ES-I3 (cell line): ENCODE data around the gene OTX2.

ENCODE experiments used
- H3K36me3 ChIP-seq: 2 replicates; pipeline ENCODE4 v1.6.1; 2013; ENCODE audit warnings: mild to moderate bottlenecking, low read length, control low read depth, moderate library complexity; ENCODE audit not compliant: insufficient read depth
- H3K4me1 ChIP-seq: 2 replicates; pipeline ENCODE4 v1.6.1; 2013; ENCODE audit warnings: mild to moderate bottlenecking, control low read depth, low read length; ENCODE audit not compliant: insufficient read depth
- H3K9ac ChIP-seq: 2 replicates; pipeline ENCODE4 v1.6.1; 2013; ENCODE audit warnings: low read depth, mild to moderate bottlenecking, low read length, moderate library complexity
- H3K9me3 ChIP-seq: 2 replicates; pipeline ENCODE4 v1.6.1; 2013; ENCODE audit warnings: mild to moderate bottlenecking, low read length, moderate library complexity; ENCODE audit not compliant: control insufficient read depth, insufficient read depth

Gene OTX2

GRCh38 chr14:56794557-56795283, 15.6 kb downstream of the OTX2 start:
- Histone ChIP-seq H3K4me1 (peaks cover 9% of the 10 kb centered on the region), H3K9me3 (no peaks in the 10 kb centered on the region), H3K36me3 (no peaks in the 10 kb centered on the region), H3K9ac (peak overlapping the region; percentile 57)

GRCh38 chr14:56794088-56794556, 16.2 kb downstream of the OTX2 start:
- H3K4me1 ChIP-seq, result peaks cover 9% of the 10 kb centered on the region
- peak overlapping the region; percentile 57 for H3K9ac ChIP-seq
- H3K9me3 ChIP-seq, result no peaks in the 10 kb centered on the region
- no peaks in the 10 kb centered on the region for H3K36me3 ChIP-seq

DNA sequence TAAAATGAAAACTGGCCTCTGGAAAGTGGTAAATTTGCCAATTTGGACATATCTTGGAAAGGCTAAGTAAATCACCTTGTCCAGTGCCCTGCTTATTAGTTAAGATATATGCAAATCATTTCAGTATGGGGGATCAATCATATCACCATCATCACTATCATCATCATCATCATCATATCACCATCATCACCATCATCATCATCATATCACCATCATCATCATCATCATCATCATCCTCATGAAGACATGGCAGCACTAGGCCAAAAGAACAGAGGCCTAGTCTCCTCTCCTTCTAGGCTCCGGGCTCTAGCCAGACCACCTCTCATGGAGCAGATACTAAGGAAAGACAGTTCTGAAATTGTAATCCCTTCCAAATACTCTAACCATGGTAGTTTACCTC, 20.3 kb downstream of the OTX2 start:
- no peak overlapping the region for H3K9ac ChIP-seq
- H3K36me3 ChIP-seq, result no peaks in the 10 kb centered on the region
- H3K9me3 ChIP-seq, result no peaks in the 10 kb centered on the region
- no peaks in the 10 kb centered on the region for H3K4me1 ChIP-seq

DNA sequence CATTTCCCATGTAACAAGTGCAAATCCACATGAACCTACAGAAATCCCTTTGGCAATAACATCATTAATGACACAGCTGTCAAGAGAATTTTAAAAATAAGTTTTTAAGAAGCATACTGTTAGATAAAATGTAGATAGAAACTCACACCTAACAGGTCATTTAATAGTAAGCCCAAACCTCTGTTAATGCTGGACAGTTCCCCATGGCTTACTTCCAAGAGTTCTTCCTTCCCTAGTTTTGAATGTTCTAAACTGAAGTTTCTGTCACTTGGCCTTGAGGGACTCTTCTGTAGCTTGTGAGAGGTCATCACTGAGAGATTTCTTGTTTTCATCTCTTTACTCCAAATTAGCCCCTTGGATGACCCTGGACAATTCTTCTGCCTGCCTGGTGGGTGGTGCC, 22.7 kb downstream of the OTX2 start:
- Histone ChIP-seq H3K9ac (no peak overlapping the region), H3K36me3 (no peaks in the 10 kb centered on the region), H3K9me3 (no peaks in the 10 kb centered on the region), H3K4me1 (no peaks in the 10 kb centered on the region)

DNA sequence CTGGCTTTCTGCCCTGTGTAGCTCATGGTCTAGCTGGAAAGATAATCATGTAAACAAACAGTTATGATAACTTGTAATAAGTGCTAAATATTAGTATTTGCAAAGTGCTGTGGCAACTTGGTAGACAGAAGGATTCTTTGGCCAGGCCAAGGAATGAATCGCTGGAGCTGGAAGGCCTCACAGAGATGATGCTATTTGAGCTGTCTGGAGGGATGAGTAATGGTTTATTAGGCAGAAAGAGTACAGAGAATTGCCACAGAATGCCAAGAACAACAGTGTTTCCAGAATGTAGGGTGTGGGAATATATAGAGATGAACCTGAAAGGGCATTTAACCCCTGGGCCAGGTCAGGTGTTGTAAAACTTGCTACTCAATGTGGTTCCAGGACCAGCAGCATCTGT, 27.6 kb downstream of the OTX2 start:
- no peaks in the 10 kb centered on the region for H3K36me3 ChIP-seq
- no peaks in the 10 kb centered on the region for H3K9me3 ChIP-seq
- H3K4me1 ChIP-seq, result no peaks in the 10 kb centered on the region
- H3K9ac ChIP-seq, result no peak overlapping the region

DNA sequence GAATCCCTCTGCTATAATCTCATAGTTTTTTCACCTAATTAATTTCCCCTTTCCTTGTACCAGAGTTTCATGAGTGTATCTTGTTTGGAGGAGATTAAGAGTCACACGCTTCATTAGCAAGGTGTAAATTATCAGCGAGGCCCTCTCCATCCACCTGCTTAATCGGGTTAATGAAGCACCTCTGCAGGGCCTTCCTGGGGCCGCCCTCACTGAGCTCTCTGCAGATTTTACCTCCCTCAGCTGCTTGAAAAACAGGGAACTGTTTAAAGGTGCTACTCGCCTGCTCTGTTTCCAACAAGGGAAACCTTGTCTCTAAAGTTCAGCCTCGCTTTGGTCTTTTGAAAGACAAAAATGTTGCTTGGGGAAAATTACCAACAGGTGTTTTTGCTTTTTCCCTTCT, 35.8 kb downstream of the OTX2 start:
- H3K9me3 ChIP-seq, result no peaks in the 10 kb centered on the region
- no peaks in the 10 kb centered on the region for H3K36me3 ChIP-seq
- no peaks in the 10 kb centered on the region for H3K4me1 ChIP-seq
- no peak overlapping the region for H3K9ac ChIP-seq

DNA sequence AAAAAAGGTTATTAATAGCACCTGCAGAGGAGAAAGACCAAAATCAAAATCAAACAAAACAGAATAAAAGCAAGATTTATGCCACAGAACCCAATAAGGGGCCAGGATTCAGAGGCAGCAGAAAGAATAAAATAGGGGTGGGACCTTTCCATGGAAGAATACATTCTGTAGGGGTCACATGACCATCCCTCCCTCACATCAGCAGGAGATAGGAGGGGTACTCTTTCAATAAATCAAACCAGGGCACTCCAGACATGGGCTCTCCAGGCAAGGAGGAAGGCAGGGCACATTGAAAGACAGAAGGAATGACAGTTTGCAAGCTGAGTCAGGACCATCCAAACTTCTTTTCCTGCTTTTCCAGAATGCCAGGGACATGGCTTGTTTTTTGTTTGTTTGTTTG, 39.8 kb downstream of the OTX2 start:
- Histone ChIP-seq H3K4me1 (no peaks in the 10 kb centered on the region), H3K9ac (no peak overlapping the region), H3K9me3 (no peaks in the 10 kb centered on the region)

GRCh38 chr14:56760164-56760914, 49.9 kb downstream of the OTX2 start:
- H3K36me3 ChIP-seq, result no peaks in the 10 kb centered on the region
- H3K9me3 ChIP-seq, result no peaks in the 10 kb centered on the region
- H3K9ac ChIP-seq, result no peak overlapping the region
- peaks cover 6% of the 10 kb centered on the region; the same call in 1 of the 2 replicates for H3K4me1 ChIP-seq

More for the DNA sequence above, 39.8 kb downstream of the OTX2 start:
- H3K36me3 ChIP-seq, result no peaks in the 10 kb centered on the region

DNA sequence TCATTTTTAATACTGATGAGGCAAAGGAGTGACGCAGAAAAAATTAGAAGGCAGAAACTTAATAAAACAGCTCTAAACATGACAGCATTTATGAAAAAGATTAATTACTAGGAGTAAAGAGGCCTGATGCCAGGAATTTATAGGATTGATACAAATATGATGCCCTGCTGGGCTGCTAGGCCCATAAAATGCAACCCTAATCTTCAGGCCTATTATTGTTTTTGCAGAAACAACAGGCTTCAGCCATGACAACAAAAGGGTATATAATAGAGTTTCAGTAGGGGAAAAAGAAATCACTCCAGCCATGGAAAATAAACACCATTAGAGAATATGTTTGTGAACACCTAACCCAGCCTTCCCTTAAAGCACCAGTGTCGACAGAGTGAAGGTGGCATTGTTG, 50.6 kb downstream of the OTX2 start:
- H3K36me3 ChIP-seq, result no peaks in the 10 kb centered on the region
- H3K9me3 ChIP-seq, result no peaks in the 10 kb centered on the region

DNA sequence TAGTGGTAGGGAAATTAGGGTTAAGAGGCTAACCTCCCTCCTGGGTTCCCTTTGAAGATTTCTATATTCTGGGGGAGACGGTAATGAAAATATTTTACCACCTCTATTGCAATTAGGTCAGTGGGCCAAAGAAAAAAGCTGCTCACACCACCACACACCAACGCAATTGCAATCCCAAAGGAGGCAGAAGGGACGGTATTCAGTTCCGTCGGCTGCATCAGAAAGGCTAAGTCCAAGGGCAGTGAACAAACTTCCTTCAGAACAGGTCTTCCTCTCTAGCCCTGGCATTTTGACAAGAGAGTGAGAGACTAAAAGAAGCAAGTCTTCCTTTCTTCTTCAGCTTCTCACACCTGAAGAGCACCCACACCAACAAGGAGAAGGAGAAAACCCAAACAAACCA, 51.2 kb downstream of the OTX2 start:
- H3K4me1 ChIP-seq, result peaks cover 6% of the 10 kb centered on the region; the same call in 1 of the 2 replicates
- no peaks in the 10 kb centered on the region for H3K9me3 ChIP-seq
- H3K9ac ChIP-seq, result no peak overlapping the region
- no peaks in the 10 kb centered on the region for H3K36me3 ChIP-seq

More for the DNA sequence above, 50.6 kb downstream of the OTX2 start:
- peaks cover 6% of the 10 kb centered on the region; the same call in 1 of the 2 replicates for H3K4me1 ChIP-seq
- no peak overlapping the region for H3K9ac ChIP-seq

GRCh38 chr14:56754921-56755320, 55.4 kb downstream of the OTX2 start:
- Histone ChIP-seq H3K9ac (no peak overlapping the region), H3K36me3 (no peaks in the 10 kb centered on the region), H3K9me3 (no peaks in the 10 kb centered on the region), H3K4me1 (peaks cover 6% of the 10 kb centered on the region; the same call in 1 of the 2 replicates)

GRCh38 chr14:56753396-56753795, 56.9 kb downstream of the OTX2 start:
- no peak overlapping the region for H3K9ac ChIP-seq
- peaks cover 7% of the 10 kb centered on the region; the same call in 1 of the 2 replicates for H3K4me1 ChIP-seq
- no peaks in the 10 kb centered on the region for H3K9me3 ChIP-seq
- H3K36me3 ChIP-seq, result no peaks in the 10 kb centered on the region

- H3K36me3 ChIP-seq, result no peaks in the 10 kb centered on the region
- no peaks in the 10 kb centered on the region for H3K9me3 ChIP-seq
- H3K9ac ChIP-seq, result no peak overlapping the region
- H3K4me1 ChIP-seq, result peaks cover 9% of the 10 kb centered on the region; the same call in 1 of the 2 replicates
Measured at GRCh38 chr14:56752428-56752827, 57.9 kb downstream of the OTX2 start.

GRCh38 chr14:56751471-56751870, 58.8 kb downstream of the OTX2 start:
- H3K9ac ChIP-seq, result no peak overlapping the region
- H3K9me3 ChIP-seq, result no peaks in the 10 kb centered on the region
- peaks cover 9% of the 10 kb centered on the region; the same call in 1 of the 2 replicates for H3K4me1 ChIP-seq
- H3K36me3 ChIP-seq, result no peaks in the 10 kb centered on the region
